Heart left ventricle (tissue), 13 donors: Measurements from ENCODE around the gene ANO5.

Source experiments
- CTCF ChIP-seq, 12 donors: fragments of 200-600 bp; sonication (generic) in 4 of 12; IDR thresholded peaks; one replicate each; pipeline versions ENCODE4 v1.5.0 to v1.8.0; 2018 to 2022; ENCODE audit warnings: antibody characterized with exemption in 12 of 12, mild to moderate bottlenecking in 5 of 12
- POLR2A ChIP-seq, 2 donors: fragments of 450-650 bp; IDR thresholded peaks; one replicate each; pipeline ENCODE4 v1.6.1; 2017; ENCODE audit warnings: antibody characterized with exemption in 2 of 2, mild to moderate bottlenecking in 2 of 2, moderate library complexity in 2 of 2
- donor health status: ischemic (EF 13 %, LVEDD 7.1; RV severe dilation, severe dysfunction).
- donor health status: DM: no; HTN: yes; CAD: no.
- donor health status: DM: no; HTN: no; CAD: no.
- donor health status: ischemic (EF 25% LVEDD 6.9; RV normal size, moderate dysfunction).
- donor health status: ischemic (EF 25% LVEDD 5.7; RV mildly dilated, moderate dysfunction).
- donor health status: ischemic (EF 35%, LVEDD 5.7; RV mildly dilated, moderate dysfunction).
- donor health status: nonischemic (EF 11% LVEDD 7.7; RV severe dilation, severe dysfunction).
- donor health status: DM: yes; HTN: yes; CAD: no.
- donor health status: PGD.
- donor health status: ischemic (EF 29% LVEDD 5.4; RV normal size, mild dysfunction).
- donor health status: nonischemic (EF 23%, LVEDD 6.1; RV moderate dilation, normal function).

GRCh38 chr11:22197139-22198005, 4.5 kb downstream of the ANO5 start:
- TF ChIP-seq CTCF (IDR thresholded peaks at IDR 0.05): no peak
- no peak for TF ChIP-seq POLR2A (IDR thresholded peaks at IDR 0.05)
